ENCODE results near the gene ACADS. TPM values are rescaled to one million over a fixed set of nuclear protein-coding genes. Genes with fewer than 3 reads are reported as not detected.

The ACADS gene
- polyA plus RNA-seq, 1 donor from 2014 or later, result 3.6 TPM

DNA sequence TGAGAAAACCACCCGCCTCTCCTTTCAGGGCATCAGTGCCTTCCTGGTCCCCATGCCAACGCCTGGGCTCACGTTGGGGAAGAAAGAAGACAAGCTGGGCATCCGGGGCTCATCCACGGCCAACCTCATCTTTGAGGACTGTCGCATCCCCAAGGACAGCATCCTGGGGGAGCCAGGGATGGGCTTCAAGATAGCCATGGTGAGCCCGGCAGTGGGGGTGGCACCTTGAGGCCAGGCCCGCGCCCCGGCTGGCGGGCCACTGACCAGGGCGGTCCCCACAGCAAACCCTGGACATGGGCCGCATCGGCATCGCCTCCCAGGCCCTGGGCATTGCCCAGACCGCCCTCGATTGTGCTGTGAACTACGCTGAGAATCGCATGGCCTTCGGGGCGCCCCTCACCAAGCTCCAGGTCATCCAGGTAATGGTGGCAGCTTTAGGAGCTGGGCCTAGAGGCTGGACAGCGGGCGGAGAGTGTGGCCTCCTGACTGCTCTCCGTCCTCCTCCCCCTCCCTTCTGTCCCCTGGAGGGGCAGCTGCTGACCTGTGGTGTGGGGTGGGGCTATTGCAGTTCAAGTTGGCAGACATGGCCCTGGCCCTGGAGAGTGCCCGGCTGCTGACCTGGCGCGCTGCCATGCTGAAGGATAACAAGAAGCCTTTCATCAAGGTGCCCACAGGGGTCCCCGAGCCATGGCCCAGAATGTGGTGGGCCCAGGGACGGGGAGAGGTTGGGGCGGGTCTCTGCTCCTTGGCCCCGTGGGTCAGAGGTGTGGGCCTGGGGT, 12.8 kb downstream of the ACADS start:
- Histone ChIP-seq H3K9me3 (ENCODE audit: low read length) (no peaks in the 10 kb centered on the region), H3K4me2 (ENCODE audit: low read length) (no peak overlapping the region), H3K27ac (ENCODE audit: low read length) (no peak overlapping the region), H3K36me3 (ENCODE audit: insufficient read depth, low read length) (no peaks in the 10 kb centered on the region), H3K9me2 (ENCODE audit: insufficient read depth, low read length) (no peaks in the 10 kb centered on the region), H2AFZ (ENCODE audit: low read depth, low read length) (no peak overlapping the region), H3K79me2 (replicated peaks; ENCODE audit: insufficient read depth, low read length) (no peaks in the 10 kb centered on the region), H3F3A (ENCODE audit: insufficient read depth, low read length, poor library complexity, severe bottlenecking) (no peaks in the 10 kb centered on the region), H3K27me3 (ENCODE audit: insufficient read depth, low read depth, low read length) (no peaks in the 10 kb centered on the region), H4K20me1 (ENCODE audit: insufficient read depth) (no peaks in the 10 kb centered on the region), H3K4me3 (ENCODE audit: low read length) (no peak overlapping the region), H3K9ac (ENCODE audit: low read length) (no peak overlapping the region)
- TF ChIP-seq, protein P1, sequence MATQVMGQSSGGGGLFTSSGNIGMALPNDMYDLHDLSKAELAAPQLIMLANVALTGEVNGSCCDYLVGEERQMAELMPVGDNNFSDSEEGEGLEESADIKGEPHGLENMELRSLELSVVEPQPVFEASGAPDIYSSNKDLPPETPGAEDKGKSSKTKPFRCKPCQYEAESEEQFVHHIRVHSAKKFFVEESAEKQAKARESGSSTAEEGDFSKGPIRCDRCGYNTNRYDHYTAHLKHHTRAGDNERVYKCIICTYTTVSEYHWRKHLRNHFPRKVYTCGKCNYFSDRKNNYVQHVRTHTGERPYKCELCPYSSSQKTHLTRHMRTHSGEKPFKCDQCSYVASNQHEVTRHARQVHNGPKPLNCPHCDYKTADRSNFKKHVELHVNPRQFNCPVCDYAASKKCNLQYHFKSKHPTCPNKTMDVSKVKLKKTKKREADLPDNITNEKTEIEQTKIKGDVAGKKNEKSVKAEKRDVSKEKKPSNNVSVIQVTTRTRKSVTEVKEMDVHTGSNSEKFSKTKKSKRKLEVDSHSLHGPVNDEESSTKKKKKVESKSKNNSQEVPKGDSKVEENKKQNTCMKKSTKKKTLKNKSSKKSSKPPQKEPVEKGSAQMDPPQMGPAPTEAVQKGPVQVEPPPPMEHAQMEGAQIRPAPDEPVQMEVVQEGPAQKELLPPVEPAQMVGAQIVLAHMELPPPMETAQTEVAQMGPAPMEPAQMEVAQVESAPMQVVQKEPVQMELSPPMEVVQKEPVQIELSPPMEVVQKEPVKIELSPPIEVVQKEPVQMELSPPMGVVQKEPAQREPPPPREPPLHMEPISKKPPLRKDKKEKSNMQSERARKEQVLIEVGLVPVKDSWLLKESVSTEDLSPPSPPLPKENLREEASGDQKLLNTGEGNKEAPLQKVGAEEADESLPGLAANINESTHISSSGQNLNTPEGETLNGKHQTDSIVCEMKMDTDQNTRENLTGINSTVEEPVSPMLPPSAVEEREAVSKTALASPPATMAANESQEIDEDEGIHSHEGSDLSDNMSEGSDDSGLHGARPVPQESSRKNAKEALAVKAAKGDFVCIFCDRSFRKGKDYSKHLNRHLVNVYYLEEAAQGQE (IDR thresholded peaks at IDR 0.05; ENCODE audit: borderline replicate concordance), result no peak
- TF ChIP-seq EZH2 (IDR thresholded peaks at IDR 0.05; ENCODE audit: borderline replicate concordance, insufficient read depth, low read length, poor library complexity, severe bottlenecking) (no peak), POLR2AphosphoS5 (IDR thresholded peaks at IDR 0.05) (no peak), EP300 (conservative IDR thresholded peaks at IDR 0.05; ENCODE audit: poor library complexity, severe bottlenecking) (no peak), MXI1 (conservative IDR thresholded peaks at IDR 0.05; ENCODE audit: poor library complexity, severe bottlenecking) (no peak), TAF1 (IDR thresholded peaks at IDR 0.05; ENCODE audit: low read depth) (no peak)

DNA sequence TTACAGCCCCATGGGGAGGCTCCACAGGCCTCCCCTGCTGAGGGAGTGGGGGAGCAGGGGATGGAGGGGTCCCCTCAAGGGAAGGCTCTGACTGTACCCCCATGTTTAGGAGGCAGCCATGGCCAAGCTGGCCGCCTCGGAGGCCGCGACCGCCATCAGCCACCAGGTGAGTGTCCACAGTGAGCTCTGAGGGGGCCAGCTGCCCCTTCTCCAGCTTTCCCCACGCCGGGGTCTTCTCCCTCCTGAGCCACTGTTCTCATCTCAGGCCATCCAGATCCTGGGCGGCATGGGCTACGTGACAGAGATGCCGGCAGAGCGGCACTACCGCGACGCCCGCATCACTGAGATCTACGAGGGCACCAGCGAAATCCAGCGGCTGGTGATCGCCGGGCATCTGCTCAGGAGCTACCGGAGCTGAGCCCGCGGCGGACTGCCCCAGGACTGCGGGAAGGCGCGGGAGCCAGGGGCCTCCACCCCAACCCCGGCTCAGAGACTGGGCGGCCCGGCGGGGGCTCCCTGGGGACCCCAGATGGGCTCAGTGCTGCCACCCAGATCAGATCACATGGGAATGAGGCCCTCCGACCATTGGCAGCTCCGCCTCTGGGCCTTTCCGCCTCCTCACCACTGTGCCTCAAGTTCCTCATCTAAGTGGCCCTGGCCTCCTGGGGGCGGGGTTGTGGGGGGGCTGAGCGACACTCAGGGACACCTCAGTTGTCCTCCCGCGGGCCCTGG, 13.6 kb downstream of the ACADS start:
- Histone ChIP-seq H4K20me1 (ENCODE audit: insufficient read depth) (no peaks in the 10 kb centered on the region), H3K9me3 (ENCODE audit: low read length) (no peaks in the 10 kb centered on the region), H3K4me2 (ENCODE audit: low read length) (no peak overlapping the region), H3K27ac (ENCODE audit: low read length) (no peak overlapping the region), H2AFZ (ENCODE audit: low read depth, low read length) (no peak overlapping the region), H3K36me3 (ENCODE audit: insufficient read depth, low read length) (no peaks in the 10 kb centered on the region), H3K9ac (ENCODE audit: low read length) (no peak overlapping the region), H3F3A (ENCODE audit: insufficient read depth, low read length, poor library complexity, severe bottlenecking) (no peaks in the 10 kb centered on the region), H3K9me2 (ENCODE audit: insufficient read depth, low read length) (no peaks in the 10 kb centered on the region), H3K4me3 (ENCODE audit: low read length) (no peak overlapping the region), H3K27me3 (ENCODE audit: insufficient read depth, low read depth, low read length) (no peaks in the 10 kb centered on the region), H3K79me2 (replicated peaks; ENCODE audit: insufficient read depth, low read length) (no peaks in the 10 kb centered on the region)
- no peak for TF ChIP-seq SMC3 (conservative IDR thresholded peaks at IDR 0.05; ENCODE audit: poor library complexity)
- TF ChIP-seq MXI1 (conservative IDR thresholded peaks at IDR 0.05; ENCODE audit: poor library complexity, severe bottlenecking), result no peak
- TF ChIP-seq EP300 (conservative IDR thresholded peaks at IDR 0.05; ENCODE audit: poor library complexity, severe bottlenecking), result no peak
- TF ChIP-seq POLR2AphosphoS5 (IDR thresholded peaks at IDR 0.05), result no peak
- TF ChIP-seq, protein P2, sequence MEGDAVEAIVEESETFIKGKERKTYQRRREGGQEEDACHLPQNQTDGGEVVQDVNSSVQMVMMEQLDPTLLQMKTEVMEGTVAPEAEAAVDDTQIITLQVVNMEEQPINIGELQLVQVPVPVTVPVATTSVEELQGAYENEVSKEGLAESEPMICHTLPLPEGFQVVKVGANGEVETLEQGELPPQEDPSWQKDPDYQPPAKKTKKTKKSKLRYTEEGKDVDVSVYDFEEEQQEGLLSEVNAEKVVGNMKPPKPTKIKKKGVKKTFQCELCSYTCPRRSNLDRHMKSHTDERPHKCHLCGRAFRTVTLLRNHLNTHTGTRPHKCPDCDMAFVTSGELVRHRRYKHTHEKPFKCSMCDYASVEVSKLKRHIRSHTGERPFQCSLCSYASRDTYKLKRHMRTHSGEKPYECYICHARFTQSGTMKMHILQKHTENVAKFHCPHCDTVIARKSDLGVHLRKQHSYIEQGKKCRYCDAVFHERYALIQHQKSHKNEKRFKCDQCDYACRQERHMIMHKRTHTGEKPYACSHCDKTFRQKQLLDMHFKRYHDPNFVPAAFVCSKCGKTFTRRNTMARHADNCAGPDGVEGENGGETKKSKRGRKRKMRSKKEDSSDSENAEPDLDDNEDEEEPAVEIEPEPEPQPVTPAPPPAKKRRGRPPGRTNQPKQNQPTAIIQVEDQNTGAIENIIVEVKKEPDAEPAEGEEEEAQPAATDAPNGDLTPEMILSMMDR (IDR thresholded peaks at IDR 0.05; ENCODE audit: poor library complexity, severe bottlenecking), result no peak
- TF ChIP-seq EZH2 (IDR thresholded peaks at IDR 0.05; ENCODE audit: borderline replicate concordance, insufficient read depth, low read length, poor library complexity, severe bottlenecking), result no peak
- no peak for TF ChIP-seq RAD21 (conservative IDR thresholded peaks at IDR 0.05)

Measured in neural cell (in vitro differentiated cells).